OCI-LY1 (cell line): Measurements from ENCODE around the gene TRPC3.

ENCODE experiments used
- EZH2 ChIP-seq: fragments of 200-600 bp; sonication (generic), shearing (Covaris generic); IDR thresholded peaks from 2 replicates; pipeline ENCODE4 v1.8.0; 2017; ENCODE audit warnings: borderline replicate concordance, mixed run types, mild to moderate bottlenecking, antibody characterized with exemption, low read length, moderate library complexity, mixed read lengths
- TF ChIP-seq, protein P1 (sequence below): fragments of 200-600 bp; sonication (generic), shearing (Covaris generic); IDR thresholded peaks from 2 replicates; pipeline ENCODE4 v1.5.1; 2017; ENCODE audit warnings: mild to moderate bottlenecking, antibody characterized with exemption, low read length, moderate library complexity, mixed read lengths

DNA sequence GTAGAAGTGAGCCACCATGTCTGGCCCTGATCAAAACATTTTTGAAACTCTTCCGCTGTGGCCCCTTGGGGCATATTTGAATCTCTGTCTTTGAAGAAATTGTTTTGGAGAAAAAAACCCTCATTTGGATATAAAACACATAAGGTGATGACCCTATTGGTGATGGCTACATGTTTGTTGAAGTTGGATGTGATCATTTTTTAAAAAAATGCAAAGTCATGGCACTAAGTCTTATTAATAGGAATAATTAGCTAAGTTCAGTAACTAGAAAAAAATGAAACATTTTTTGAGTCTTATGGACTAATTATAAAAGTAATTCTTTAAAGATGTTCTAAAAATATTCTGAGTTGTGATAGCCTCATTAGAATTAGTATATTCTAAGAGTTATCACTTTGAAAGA lies 63.7 kb downstream of the TRPC3 start:
- TF ChIP-seq, protein P1, sequence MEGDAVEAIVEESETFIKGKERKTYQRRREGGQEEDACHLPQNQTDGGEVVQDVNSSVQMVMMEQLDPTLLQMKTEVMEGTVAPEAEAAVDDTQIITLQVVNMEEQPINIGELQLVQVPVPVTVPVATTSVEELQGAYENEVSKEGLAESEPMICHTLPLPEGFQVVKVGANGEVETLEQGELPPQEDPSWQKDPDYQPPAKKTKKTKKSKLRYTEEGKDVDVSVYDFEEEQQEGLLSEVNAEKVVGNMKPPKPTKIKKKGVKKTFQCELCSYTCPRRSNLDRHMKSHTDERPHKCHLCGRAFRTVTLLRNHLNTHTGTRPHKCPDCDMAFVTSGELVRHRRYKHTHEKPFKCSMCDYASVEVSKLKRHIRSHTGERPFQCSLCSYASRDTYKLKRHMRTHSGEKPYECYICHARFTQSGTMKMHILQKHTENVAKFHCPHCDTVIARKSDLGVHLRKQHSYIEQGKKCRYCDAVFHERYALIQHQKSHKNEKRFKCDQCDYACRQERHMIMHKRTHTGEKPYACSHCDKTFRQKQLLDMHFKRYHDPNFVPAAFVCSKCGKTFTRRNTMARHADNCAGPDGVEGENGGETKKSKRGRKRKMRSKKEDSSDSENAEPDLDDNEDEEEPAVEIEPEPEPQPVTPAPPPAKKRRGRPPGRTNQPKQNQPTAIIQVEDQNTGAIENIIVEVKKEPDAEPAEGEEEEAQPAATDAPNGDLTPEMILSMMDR, result no peak
- TF ChIP-seq EZH2, result no peak
